ENCODE data around the gene TEK.
"Not testable (repeated sequence)": the region's sequence is repeated elsewhere in the genome, so short reads cannot be mapped to it uniquely, and the experiment has no call there.

Gene TEK

DNA sequence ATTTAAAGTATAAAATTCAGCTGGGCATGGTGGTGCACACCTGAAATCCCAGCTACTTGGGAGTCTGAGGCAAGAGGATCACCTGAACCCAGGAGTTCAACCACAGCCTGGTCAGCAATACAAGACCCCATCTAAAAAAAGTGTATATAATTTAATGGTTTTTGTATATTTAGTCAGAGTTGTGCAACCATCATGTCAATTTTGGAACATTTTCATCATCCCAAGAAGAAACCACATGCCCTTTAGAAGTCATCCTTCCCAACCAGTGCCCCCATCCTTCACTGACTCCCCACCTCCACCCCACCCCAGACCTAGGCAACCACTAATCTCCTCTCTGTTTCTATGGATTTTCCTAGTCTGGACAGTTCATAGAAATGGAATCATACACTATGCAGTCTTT lies 18.8 kb upstream of the TEK start:
- no peaks in the 10 kb centered on the region for H3K36me3 ChIP-seq
- no peak overlapping the region for H3K4me3 ChIP-seq (ENCODE audit: low read depth in 1 of 2, low read length in 1 of 2)
- H3K27me3 ChIP-seq: peaks cover 5% of the 10 kb centered on the region
- no peak overlapping the region for H3K27ac ChIP-seq
- no peaks in the 10 kb centered on the region for H3K4me1 ChIP-seq (ENCODE audit: control insufficient read depth in 1 of 2, insufficient read depth in 1 of 2, low read depth in 1 of 2, low read length in 1 of 2)
- H3K9me3 ChIP-seq: no peaks in the 10 kb centered on the region
- TF ChIP-seq, protein P1, sequence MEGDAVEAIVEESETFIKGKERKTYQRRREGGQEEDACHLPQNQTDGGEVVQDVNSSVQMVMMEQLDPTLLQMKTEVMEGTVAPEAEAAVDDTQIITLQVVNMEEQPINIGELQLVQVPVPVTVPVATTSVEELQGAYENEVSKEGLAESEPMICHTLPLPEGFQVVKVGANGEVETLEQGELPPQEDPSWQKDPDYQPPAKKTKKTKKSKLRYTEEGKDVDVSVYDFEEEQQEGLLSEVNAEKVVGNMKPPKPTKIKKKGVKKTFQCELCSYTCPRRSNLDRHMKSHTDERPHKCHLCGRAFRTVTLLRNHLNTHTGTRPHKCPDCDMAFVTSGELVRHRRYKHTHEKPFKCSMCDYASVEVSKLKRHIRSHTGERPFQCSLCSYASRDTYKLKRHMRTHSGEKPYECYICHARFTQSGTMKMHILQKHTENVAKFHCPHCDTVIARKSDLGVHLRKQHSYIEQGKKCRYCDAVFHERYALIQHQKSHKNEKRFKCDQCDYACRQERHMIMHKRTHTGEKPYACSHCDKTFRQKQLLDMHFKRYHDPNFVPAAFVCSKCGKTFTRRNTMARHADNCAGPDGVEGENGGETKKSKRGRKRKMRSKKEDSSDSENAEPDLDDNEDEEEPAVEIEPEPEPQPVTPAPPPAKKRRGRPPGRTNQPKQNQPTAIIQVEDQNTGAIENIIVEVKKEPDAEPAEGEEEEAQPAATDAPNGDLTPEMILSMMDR (IDR thresholded peaks at IDR 0.05): no peak

DNA sequence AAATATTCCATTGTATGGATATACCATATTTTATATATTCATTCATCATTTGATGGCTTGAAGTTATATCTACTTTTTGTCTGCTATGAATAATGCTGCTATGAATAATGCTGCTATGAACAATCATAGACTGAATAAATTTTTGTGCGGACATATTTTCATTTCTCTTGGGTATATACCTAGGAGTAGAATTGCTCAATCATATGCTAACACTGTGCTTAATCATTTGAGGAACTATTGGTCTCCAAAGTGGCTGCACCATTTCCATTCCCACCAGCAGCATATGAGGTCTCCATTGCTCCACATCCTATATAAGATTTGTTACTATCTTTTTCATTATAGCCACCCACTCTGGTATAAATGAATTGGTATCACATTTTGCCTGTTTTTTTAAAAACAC lies 18.3 kb upstream of the TEK start:
- H3K36me3 ChIP-seq: no peaks in the 10 kb centered on the region
- no peaks in the 10 kb centered on the region for H3K4me1 ChIP-seq (ENCODE audit: control insufficient read depth in 1 of 2, insufficient read depth in 1 of 2, low read depth in 1 of 2, low read length in 1 of 2)
- no peak overlapping the region for H3K4me3 ChIP-seq (ENCODE audit: low read depth in 1 of 2, low read length in 1 of 2)
- TF ChIP-seq, protein P1 (IDR thresholded peaks at IDR 0.05): no peak
- no peak overlapping the region for H3K27ac ChIP-seq
- H3K9me3 ChIP-seq: no peaks in the 10 kb centered on the region
- H3K27me3 ChIP-seq: peaks cover 5% of the 10 kb centered on the region

DNA sequence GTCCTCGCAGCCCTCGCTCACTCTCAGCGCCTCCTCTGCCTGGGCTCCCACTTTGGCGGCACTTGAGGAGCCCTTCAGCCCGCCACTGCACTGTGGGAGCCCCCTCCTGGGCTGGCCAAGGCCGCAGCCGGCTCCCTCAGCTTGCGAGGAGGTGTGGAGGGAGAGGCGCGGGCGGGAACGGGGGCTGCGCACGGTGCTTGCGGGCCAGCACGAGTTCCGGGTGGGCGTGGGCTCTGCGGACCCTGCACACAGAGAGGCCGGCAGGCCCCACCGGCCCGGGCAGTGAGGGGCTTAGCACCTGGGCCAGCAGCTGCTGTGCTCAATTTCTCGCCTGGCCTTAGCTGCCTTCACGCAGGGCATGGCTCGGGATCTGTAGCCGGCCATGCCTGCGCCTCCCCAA lies 16.5 kb upstream of the TEK start:
- not testable (repeated sequence) for H3K27me3 ChIP-seq, H3K27ac ChIP-seq

DNA sequence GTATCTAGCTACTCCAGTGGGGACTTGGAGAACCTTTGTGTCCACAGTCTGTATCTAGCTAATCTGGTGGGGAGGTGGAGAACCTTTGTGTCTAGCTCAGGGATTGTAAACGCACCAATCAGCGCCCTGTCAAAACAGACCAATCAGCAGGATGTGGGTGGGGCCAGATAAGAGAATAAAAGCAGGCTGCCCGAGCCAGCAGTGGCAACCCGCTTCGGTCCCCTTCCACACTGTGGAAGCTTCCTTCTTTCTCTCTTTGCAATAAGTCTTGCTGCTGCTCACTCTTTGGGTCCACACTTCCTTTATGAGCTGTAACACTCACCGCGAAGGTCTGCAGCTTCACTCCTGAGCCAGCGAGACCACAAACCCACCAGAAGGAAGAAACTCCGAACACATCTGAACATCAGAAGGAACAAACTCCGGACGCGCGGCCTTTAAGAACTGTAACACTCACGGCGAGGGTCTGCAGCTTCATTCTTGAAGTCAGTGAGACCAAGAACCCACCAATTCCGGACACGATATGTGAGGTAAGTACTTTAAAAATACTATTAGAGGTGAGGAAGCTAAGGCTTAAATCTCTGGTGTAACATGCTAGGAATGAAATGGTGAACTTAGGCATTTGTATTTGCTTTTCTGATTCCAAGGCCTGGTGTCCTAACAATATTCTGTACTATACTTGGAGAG lies 15.5 kb upstream of the TEK start:
- H3K4me1 ChIP-seq (ENCODE audit: control insufficient read depth in 1 of 2, insufficient read depth in 1 of 2, low read depth in 1 of 2, low read length in 1 of 2); H3K36me3 ChIP-seq; H3K27ac ChIP-seq; H3K4me3 ChIP-seq (ENCODE audit: low read depth in 1 of 2, low read length in 1 of 2); H3K27me3 ChIP-seq; H3K9me3 ChIP-seq: not testable (repeated sequence)

More for the DNA sequence above, 16.5 kb upstream of the TEK start:
- not testable (repeated sequence) for H3K4me3 ChIP-seq (ENCODE audit: low read depth in 1 of 2, low read length in 1 of 2); H3K4me1 ChIP-seq (ENCODE audit: control insufficient read depth in 1 of 2, insufficient read depth in 1 of 2, low read depth in 1 of 2, low read length in 1 of 2); H3K9me3 ChIP-seq; H3K36me3 ChIP-seq

DNA sequence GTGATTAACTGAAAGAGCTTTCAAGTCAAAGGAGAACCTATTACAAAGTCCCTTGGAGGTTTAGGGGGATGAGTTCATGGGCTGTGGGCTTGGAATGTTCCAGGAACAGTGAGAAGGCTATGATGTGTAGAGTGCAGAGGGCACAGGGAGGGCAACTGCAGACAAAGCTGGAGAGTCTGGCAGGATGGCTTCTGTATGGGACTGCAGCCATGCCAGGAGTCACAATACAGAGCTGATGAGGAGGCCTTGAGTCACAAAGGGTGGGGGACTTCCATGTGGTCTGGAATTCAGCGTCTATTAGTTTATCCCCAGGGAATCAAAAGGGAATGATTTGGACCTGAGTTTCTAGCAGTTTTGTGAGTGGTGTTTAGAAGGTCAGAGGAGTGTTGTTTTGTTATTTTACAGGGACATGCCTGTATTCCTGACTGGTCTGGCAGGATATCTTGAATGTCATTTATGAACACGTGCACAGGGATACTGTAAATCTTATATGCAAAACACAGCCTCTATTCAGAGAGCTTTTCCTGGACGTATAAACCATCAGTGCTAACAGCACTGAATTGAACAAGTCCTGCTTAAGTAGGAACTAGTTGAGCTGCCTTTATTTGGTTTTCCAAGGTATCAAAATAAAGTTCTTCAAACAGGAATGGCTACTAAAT lies 14.3 kb upstream of the TEK start:
- TF ChIP-seq, protein P1 (IDR thresholded peaks at IDR 0.05): no peak
- no peaks in the 10 kb centered on the region for H3K4me1 ChIP-seq (ENCODE audit: control insufficient read depth in 1 of 2, insufficient read depth in 1 of 2, low read depth in 1 of 2, low read length in 1 of 2)
- no peak overlapping the region for H3K4me3 ChIP-seq (ENCODE audit: low read depth in 1 of 2, low read length in 1 of 2)
- peaks cover 5% of the 10 kb centered on the region for H3K27me3 ChIP-seq
- no peak overlapping the region for H3K27ac ChIP-seq
- no peaks in the 10 kb centered on the region for H3K36me3 ChIP-seq
- H3K9me3 ChIP-seq: no peaks in the 10 kb centered on the region

DNA sequence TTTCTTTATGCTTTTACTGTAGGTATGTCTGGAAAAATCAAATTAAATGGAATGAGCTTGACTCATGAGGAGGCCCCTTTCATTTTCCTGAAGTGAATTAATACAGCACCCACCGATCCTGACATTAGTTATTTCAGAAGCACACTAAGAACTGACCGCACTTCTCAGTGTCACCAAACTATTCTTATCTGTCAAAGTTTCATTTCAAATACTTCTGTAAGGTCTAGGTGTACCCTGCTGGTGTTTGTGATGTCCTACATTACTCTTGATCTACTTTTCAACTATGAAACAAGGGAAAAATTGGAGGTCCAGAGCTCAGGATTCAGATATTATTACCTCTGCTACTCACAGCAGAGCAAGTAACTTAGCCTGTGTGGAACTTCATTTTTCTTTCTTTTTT lies 1.8 kb upstream of the TEK start:
- H3K36me3 ChIP-seq: no peaks in the 10 kb centered on the region
- no peaks in the 10 kb centered on the region for H3K9me3 ChIP-seq
- TF ChIP-seq, protein P1 (IDR thresholded peaks at IDR 0.05): no peak
- no peak overlapping the region for H3K4me3 ChIP-seq (ENCODE audit: low read depth in 1 of 2, low read length in 1 of 2)
- H3K27me3 ChIP-seq: no peaks in the 10 kb centered on the region
- no peaks in the 10 kb centered on the region for H3K4me1 ChIP-seq (ENCODE audit: control insufficient read depth in 1 of 2, insufficient read depth in 1 of 2, low read depth in 1 of 2, low read length in 1 of 2)
- H3K27ac ChIP-seq: no peak overlapping the region
